NB4 (cell line): Measurements from ENCODE around the gene EIF3A.
"Not testable (repeated sequence)": the region's sequence is repeated elsewhere in the genome, so short reads cannot be mapped to it uniquely, and the experiment has no call there.

Experiments used
- DNase-seq: peaks from one replicate; pipeline ENCODE4 v3.0.0; 2010; ENCODE audit warnings: low read depth
- H3K4me3 ChIP-seq: one replicate; pipeline ENCODE4 v1.5.1; 2011; ENCODE audit warnings: mild to moderate bottlenecking, low read depth, low read length, moderate library complexity
- CTCF ChIP-seq: IDR thresholded peaks from one replicate; pipeline ENCODE4 v1.5.1; 2012; ENCODE audit warnings: low read depth, low read length
- MYC ChIP-seq: IDR thresholded peaks from 2 replicates; pipeline ENCODE4 v1.6.1; 2011; ENCODE audit warnings: low read depth, low read length
- POLR2A ChIP-seq: IDR thresholded peaks from 2 replicates; pipeline ENCODE4 v1.6.1; 2011; ENCODE audit warnings: mild to moderate bottlenecking; ENCODE audit not compliant: insufficient read length; ENCODE audit errors: extremely low read depth
- TF ChIP-seq, protein P1 (sequence below): IDR thresholded peaks from 2 replicates; pipeline ENCODE4 v1.6.1; 2011; ENCODE audit warnings: low read depth, low read length

EIF3A gene

DNA sequence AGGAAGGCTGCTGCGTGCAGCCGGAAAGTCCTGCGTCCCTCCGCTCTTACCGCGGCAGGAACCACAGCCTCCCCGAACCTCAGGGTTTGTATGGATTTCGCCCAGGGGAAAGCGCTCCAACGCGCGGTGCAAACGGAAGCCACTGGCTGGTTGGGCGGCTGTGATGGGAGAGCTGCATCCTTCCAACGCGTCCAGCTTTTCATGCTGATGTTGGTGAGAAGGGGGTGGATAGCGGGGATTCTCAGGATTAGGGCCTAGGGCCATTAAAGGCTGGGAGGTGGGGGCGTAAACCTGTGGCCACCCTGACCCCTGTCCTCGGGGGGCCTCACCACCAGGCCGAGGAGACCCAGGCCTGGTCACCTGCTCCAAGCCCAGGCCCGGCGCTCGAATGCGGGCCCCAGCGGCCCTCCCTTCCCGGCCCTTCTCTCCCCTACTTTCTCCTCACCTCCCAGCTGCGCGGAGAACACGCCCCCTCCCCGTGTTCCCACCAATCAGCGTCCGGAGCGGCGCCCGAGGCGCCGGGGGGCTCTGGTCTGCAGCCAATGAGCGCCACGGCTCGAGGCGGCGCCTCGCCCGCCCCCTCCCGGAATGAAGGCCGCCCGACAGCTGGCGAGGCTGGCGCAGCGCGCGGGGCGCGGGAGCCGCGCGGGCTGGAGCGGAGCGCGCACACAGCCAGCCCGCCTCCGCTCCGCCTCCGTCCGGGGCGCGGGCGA is 51.6 kb downstream of the EIF3A start:
- TF ChIP-seq MYC (no peak), POLR2A (no peak), CTCF (no peak)
- TF ChIP-seq, protein P1, sequence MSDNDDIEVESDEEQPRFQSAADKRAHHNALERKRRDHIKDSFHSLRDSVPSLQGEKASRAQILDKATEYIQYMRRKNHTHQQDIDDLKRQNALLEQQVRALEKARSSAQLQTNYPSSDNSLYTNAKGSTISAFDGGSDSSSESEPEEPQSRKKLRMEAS, result no peak
- peak; percentile 94 for DNase-seq
- no peak overlapping the region for H3K4me3 ChIP-seq

GRCh38 chr10:119028445-119028899 is 52.1 kb downstream of the EIF3A start:
- not testable (repeated sequence) for DNase-seq

GRCh38 chr10:119026301-119027110 is 54.1 kb downstream of the EIF3A start:
- TF ChIP-seq POLR2A, result no peak
- no peak for TF ChIP-seq CTCF
- no peak for TF ChIP-seq MYC
- TF ChIP-seq, protein P1, result no peak
- no peak for DNase-seq
- H3K4me3 ChIP-seq, result no peak overlapping the region

More at GRCh38 chr10:119028445-119028899, 52.1 kb downstream of the EIF3A start:
- H3K4me3 ChIP-seq, result not testable (repeated sequence)

GRCh38 chr10:119025776-119026175 is 54.8 kb downstream of the EIF3A start:
- H3K4me3 ChIP-seq, result no peak overlapping the region
- no peak for TF ChIP-seq MYC
- TF ChIP-seq, protein P1, result no peak
- no peak for TF ChIP-seq CTCF
- no peak for DNase-seq

DNA sequence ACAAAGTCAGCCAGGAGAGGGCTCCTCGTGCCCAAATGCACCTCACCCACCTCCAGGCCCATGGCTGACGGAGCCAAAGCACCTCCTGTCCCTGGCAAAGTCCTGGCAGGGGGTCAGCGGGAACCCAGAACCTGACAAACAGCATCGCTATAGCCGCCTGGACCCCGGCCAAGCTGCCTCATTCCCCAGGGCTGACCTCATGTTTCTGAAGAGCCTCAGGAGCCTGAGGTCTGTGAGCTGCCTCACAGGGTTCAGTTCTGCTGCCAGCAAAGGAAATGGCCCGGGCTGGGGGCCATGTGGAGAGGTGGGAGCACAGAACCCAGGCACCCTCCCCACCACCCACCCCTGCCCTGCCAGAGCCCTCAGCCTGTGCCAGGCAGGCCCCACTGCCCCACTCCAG is 55.3 kb downstream of the EIF3A start:
- TF ChIP-seq MYC (no peak), CTCF (no peak), POLR2A (no peak)
- TF ChIP-seq, protein P1, result no peak
- DNase-seq, result no peak
- no peak overlapping the region for H3K4me3 ChIP-seq

GRCh38 chr10:119024882-119025281 is 55.7 kb downstream of the EIF3A start:
- no peak for DNase-seq
- no peak for TF ChIP-seq CTCF
- H3K4me3 ChIP-seq, result no peak overlapping the region
